Measurements from ENCODE around the gene MYO3B.
"Not testable (repeated sequence)": the region's sequence is repeated elsewhere in the genome, so short reads cannot be mapped to it uniquely, and the experiment has no call there.

The MYO3B gene

DNA sequence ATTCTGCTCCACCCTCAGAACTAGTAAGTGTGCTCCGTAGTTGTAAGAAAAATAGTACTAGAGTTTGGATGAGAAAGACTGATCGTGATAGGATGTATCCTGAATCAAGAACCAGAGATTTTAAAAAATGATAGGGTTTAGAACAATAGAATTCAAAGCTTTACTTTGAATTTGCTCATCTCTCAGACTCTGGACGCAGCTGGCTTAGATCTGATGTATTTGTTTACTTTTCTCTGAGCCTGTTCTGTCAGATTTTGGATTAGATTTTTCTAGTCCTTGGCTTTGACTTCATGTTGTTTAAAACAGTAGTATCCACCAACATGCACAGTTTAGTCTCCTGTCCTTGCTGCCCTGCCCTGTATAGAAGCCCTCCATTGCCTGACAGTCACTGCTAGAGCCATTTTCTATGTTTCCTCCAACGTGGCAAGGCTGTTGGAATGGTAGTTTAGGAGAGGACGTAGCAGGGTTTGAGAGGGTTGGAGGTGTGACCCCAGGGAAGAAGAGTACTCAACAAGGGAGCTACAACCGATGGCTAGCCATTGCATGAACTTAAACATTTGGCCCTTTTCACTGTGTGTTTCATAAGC, 92.4 kb downstream of the MYO3B start:
- H3K27ac ChIP-seq: no peak overlapping the region
- TF ChIP-seq, protein P1, sequence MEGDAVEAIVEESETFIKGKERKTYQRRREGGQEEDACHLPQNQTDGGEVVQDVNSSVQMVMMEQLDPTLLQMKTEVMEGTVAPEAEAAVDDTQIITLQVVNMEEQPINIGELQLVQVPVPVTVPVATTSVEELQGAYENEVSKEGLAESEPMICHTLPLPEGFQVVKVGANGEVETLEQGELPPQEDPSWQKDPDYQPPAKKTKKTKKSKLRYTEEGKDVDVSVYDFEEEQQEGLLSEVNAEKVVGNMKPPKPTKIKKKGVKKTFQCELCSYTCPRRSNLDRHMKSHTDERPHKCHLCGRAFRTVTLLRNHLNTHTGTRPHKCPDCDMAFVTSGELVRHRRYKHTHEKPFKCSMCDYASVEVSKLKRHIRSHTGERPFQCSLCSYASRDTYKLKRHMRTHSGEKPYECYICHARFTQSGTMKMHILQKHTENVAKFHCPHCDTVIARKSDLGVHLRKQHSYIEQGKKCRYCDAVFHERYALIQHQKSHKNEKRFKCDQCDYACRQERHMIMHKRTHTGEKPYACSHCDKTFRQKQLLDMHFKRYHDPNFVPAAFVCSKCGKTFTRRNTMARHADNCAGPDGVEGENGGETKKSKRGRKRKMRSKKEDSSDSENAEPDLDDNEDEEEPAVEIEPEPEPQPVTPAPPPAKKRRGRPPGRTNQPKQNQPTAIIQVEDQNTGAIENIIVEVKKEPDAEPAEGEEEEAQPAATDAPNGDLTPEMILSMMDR (conservative IDR thresholded peaks at IDR 0.05): no peak
- TF ChIP-seq ZFX (IDR thresholded peaks at IDR 0.05): no peak

DNA sequence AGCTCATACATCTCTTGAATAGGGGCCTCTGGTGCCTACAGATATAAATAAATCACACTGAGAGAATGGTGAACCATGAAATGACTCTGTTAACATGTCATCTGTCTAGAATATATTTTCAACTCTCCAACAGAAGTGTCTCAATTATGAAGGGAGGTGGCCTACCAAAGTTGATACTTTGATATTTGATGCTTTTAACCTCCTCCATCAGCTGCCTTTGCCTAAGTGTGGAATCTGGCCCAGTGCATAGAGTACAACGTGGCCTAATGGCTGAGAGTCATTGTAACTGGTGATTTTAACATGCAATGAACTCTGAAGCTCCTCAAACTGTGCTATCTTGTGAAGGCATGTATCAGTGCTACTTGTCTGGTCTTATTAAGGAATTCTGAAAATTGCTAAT, 93.4 kb downstream of the MYO3B start:
- TF ChIP-seq, protein P1 (conservative IDR thresholded peaks at IDR 0.05): no peak
- TF ChIP-seq ZFX (IDR thresholded peaks at IDR 0.05): no peak
- no peak overlapping the region for H3K27ac ChIP-seq

DNA sequence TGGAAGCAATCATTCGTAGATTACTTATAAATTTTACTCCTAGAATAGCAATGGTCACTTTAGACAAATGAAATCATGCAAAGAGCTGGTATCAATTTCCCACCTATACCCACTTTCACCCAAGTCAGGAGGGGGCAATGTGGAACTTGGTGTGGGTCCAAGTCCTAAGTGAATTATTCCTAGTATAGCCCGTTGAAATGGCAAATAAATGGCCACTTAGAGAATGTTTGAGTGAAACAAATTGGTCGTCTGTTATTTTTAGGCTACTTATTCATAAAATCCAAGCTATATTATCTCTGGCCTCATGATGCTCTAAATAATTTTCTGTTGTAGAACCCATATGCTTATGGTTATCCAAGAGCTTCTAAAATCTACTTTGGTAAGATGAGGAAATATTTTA, 98.1 kb downstream of the MYO3B start:
- TF ChIP-seq, protein P1 (conservative IDR thresholded peaks at IDR 0.05): no peak
- H3K27ac ChIP-seq: no peak overlapping the region

DNA sequence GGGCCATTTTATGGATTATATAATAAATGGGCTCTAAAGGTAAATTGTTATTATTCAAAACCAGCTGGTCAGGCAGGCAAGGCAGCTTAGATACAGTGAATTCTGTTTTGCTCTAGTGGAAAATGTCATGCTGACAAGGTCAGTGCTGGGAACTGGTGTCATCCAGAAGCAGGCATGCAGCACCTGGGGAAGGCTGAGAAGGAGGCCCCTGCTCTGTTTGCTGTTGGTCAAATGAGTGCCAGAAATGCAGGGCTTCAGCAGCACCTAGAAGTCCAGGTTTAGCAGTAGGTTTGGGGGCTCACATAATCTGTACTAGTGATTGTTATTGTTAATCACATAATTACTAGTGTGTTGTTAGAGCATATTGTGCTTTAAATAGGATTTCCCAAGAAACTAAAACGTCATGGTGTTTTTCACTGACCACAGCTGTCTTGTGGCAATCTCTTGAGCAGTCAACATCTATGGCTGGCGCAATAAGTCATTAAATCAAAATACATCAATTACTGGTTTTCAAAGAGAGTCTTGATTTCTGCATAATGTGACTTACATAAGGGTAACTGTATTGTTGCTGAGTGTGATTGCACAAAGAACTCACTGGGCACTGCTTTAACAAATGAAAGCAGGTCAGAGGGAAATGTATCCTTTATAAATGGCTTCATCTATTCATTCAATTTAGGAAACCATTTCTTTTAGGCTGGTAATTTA, 99.1 kb downstream of the MYO3B start:
- TF ChIP-seq, protein P1 (conservative IDR thresholded peaks at IDR 0.05): no peak
- TF ChIP-seq ZFX (IDR thresholded peaks at IDR 0.05): no peak
- H3K27ac ChIP-seq: no peak overlapping the region

DNA sequence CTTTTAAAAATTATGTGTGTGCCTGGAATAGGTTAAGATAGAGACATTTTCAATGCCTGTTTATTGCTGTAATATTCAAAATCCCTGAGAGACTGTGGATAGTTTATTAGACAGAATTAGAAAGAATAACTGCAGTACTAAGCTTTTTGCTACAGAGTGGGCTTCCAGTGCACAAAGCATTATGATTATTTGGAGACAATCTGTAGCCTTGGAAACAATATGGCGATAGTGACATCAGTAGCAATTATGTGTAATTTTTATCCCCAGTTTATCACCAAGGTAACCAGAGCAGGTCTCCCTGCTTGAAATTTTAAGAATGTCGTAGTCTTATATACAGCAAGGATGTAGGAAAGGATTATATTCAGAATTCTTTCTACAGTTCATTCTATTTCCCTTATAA, 100.0 kb downstream of the MYO3B start:
- H3K27ac ChIP-seq: no peak overlapping the region
- no peak for TF ChIP-seq ZFX (IDR thresholded peaks at IDR 0.05)
- TF ChIP-seq, protein P1 (conservative IDR thresholded peaks at IDR 0.05): no peak

DNA sequence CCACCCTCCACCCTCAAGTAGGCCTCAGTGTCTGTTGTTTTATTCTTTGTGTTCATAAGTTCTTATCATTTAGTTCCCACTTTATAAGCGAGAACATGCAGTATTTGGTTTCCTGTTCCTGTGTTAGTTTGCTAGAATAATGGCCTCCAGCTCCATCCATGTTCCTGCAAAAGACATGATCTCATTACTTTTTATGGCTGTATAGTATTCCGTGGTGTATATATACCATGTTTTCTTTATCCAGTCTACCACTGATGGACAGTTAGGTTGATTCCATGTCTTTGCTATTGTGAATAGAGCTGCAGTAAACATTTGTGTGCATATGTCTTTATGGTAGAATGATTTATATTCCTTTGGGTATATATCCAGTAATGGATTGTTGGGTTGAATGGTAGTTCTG, 101.7 kb downstream of the MYO3B start:
- not testable (repeated sequence) for H3K27ac ChIP-seq

DNA sequence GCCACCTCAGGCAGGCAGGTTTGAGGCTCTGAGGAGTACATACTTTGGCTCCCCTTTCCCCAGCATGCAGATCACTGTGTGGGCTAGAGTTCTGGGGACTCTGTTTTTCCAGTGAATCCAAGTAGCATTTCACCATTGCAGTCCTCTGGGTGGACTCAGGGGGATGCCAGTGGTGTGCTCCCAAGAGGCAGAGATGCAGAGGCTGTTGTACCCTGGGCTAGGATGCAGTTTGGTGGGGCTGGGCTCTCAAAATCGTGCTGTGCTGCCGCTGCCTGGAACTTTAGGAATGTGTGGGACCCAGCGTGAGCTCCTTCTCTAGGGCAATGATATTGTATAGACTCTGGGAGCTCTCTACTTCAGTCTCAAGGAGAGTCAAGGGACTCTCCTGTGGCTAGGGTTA, 104.9 kb downstream of the MYO3B start:
- no peak overlapping the region for H3K27ac ChIP-seq
- TF ChIP-seq ZFX (IDR thresholded peaks at IDR 0.05): no peak
- TF ChIP-seq, protein P1 (conservative IDR thresholded peaks at IDR 0.05): no peak

DNA sequence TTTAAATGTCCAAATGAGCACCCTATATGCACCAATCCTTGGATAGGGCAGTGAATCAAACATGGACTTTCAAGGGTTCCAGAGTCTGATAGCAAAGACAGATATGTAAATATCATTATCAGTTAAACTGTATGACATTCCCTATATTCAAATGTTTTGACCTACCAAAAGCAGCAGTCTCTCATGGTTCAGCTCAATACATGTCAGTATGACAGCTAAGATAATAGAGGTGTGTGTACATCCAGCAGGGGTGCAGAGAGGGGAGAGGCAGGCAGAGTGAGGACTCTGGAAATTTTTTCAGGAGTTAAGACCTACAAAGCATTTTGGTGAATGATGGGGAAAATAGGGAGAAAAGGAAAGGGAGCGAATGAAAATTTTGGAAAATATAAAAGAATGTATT, 106.3 kb downstream of the MYO3B start:
- no peak overlapping the region for H3K27ac ChIP-seq
- TF ChIP-seq, protein P1 (conservative IDR thresholded peaks at IDR 0.05): no peak
- no peak for TF ChIP-seq ZFX (IDR thresholded peaks at IDR 0.05)
